HG03432 (cell line): Measurements from ENCODE around the gene STARD3.
"Not testable (repeated sequence)": the region's sequence is repeated elsewhere in the genome, so short reads cannot be mapped to it uniquely, and the experiment has no call there.

Source experiments
- ATAC-seq: cut with Tn5 transposase; IDR thresholded peaks from one replicate; pipeline ENCODE4 v1.9.1; 2021; ENCODE audit warnings: mild to moderate bottlenecking, moderate library complexity; ENCODE audit not compliant: unreplicated experiment

Gene STARD3

GRCh38 chr17:39706921-39707337 lies 70.0 kb downstream of the STARD3 start:
- no peak for ATAC-seq

DNA sequence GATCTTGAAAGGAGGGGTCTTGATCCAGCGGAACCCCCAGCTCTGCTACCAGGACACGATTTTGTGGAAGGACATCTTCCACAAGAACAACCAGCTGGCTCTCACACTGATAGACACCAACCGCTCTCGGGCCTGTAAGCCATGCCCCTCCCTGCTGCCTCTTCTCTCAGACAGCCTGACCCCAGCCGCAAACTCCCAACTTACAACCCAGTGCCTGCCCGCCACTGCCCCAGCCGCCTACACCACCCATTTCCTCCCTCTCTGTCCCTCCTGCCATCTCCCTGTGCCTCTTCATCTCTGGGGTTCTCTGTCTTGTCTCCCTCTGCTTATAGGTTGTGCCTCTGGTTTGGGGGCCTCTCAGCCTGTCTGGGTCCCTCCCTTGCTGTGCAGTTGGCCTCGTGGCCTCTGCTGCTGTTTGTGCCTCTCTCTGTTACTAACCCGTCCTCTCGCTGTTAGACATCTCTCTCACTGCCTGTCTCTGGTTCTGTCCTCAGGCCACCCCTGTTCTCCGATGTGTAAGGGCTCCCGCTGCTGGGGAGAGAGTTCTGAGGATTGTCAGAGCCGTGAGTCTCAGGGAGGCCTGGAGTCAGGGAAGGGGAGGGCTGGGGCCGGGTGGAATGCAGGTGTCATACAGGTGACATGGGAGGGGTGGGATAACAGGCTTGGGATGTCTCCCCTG lies 72.5 kb downstream of the STARD3 start:
- ATAC-seq, result no peak

DNA sequence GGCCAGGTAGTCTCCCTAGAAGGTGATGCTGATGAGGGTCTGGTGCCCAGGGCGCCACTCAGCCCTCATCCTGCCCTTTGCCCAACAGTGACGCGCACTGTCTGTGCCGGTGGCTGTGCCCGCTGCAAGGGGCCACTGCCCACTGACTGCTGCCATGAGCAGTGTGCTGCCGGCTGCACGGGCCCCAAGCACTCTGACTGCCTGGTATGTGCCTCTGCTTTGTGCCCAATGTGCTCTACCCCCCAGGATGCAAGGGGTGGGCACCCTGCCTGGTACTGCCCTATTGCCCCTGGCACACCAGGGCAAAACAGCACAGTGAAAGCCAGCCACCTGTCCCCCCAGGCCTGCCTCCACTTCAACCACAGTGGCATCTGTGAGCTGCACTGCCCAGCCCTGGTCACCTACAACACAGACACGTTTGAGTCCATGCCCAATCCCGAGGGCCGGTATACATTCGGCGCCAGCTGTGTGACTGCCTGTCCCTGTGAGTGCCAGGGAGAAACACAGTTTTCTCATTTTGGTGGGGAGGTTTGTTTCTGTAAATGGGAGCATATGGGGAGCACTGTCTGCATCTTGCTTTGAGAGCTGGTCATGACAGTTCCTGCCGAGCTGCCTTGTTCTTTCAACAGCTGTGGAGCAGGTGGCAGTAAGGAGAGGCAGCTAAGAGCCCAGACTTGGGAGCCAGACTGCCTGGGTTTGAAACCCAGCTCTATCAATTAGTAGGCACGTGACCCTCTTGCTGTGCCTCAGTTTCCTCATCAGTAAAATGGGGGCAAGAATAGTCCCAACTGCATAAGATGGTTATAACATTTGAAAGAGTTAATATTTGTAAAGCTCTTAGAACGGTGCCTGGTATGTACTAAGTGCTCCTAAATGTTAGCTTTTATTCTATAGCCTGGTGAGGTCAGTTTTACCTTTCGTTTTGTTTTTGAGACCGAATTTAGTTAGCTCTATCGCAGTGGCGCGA lies 73.3 kb downstream of the STARD3 start:
- ATAC-seq, result no peak

DNA sequence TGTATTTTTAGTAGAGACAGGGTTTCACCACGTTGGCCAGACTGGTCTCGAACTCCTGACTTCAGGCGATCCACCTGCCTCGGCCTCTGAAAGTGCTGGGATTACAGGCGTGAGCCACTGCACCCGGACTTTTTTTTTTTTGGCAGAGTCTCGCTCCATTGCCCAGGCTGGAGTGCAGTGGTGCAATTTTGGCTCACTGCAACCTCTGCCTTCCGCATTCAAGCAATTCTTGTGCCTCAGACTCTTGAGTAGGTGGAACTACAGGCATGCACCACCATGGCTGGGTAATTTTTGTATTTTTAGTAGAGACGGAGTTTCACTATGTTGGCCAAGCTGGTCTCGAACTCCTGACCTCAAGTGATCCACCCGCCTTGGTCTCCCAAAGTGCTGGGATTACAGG lies 74.1 kb downstream of the STARD3 start:
- ATAC-seq, result not testable (repeated sequence)

GRCh38 chr17:39711851-39712250 lies 74.9 kb downstream of the STARD3 start:
- ATAC-seq, result no peak
